ENCODE results near the gene AGBL4.
"Not testable (repeated sequence)": the region's sequence is repeated elsewhere in the genome, so short reads cannot be mapped to it uniquely, and the experiment has no call there.

Gene AGBL4

GRCh38 chr1:49036700-49037099, 987.1 kb downstream of the AGBL4 start:
- DNase-seq (ENCODE audit: low read depth, low spot score) = no peak

DNA sequence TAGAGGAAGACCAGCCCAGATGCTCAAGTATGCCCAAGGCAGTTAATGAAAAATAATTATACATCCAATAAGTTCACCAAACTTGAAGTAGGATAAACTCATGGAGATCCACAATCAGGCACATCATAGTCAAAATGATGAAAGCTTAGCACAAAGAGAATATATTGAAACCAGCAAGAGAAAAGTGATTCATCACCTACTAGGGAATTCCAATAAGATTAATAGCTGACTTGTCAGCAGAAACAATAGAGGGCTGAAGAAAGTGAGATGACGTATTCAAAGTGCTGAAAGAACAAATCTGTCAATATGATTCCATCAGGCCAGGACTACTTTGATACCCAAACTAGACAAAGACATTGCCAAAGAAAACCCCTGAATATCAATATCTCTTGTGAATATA, 995.4 kb downstream of the AGBL4 start:
- DNase-seq (ENCODE audit: low read depth, low spot score) = no peak

DNA sequence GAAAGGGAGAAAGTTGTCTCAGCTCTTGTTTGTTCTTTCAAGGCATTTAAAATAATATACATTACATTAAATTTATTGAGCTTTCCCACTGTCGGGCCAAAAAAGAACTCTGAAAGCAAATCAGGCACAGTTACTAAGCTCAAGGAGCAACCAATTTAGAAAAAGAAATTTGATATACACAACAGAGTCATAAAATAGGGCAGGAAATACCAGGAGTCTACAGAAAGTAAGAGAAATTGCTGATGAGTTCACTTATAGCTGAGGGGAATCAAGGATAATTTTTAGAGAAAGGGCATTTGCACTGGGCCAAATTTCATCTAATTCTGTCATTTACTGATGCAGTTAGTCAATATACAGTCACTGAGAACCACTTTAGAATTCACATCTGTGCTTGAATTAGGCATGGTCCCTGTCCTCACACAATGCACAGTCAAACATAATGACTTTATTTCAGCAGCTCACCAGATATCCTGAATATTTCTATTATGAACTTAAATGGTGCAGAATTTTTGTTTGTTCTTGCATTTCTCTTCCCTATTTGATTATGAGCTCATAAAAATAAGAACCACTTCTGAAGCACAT, 997.4 kb downstream of the AGBL4 start:
- DNase-seq (ENCODE audit: low read depth, low spot score) = no peak

GRCh38 chr1:49016030-49016977, 1007.5 kb downstream of the AGBL4 start:
- DNase-seq (ENCODE audit: low read depth, low spot score) = no peak

- DNase-seq (ENCODE audit: low read depth, low spot score) = no peak
Measured at GRCh38 chr1:49013079-49013478, 1010.7 kb downstream of the AGBL4 start.

DNA sequence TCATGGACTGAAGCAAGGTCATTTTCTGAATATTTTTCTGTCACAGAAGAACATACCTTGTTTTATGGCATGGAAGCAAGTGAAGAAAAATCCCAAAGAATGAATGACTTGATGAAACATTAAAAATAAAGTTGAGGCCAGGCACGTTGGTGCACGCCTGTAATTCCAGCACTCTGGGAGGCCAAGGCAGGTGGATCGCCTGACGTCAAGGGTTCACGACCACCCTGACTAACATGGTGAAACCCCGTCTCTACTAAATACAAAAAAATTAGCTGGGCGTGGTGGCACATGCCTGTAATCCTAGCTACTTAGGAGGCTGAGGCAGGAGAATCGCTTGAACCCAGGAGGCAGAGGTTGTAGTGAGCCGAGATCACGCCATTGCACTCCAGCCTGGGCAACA, 1020.8 kb downstream of the AGBL4 start:
- not testable (repeated sequence) for DNase-seq (ENCODE audit: low read depth, low spot score)

- no peak for DNase-seq (ENCODE audit: low read depth, low spot score)
Measured at GRCh38 chr1:48999321-48999720, 1024.4 kb downstream of the AGBL4 start.

DNA sequence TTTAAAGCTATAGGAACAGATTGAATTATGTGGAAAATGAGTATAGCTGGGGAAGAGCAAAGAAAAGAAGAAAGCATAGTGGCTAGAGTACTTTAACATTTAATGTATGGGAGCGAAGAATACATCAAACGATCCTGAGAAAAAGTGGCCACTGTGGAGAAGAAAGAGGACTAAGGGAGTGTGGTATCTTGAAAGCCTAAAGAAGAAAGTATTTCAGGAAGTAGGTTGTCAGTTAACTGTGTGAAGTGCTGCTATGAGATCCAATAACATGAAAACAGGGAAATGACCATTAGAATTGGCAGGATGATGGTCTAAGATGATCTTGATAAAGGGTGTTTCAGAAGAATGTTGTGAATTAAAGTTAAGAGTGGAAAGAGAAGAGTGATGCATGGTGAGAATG, 1027.4 kb downstream of the AGBL4 start:
- no peak for DNase-seq (ENCODE audit: low read depth, low spot score)

DNA sequence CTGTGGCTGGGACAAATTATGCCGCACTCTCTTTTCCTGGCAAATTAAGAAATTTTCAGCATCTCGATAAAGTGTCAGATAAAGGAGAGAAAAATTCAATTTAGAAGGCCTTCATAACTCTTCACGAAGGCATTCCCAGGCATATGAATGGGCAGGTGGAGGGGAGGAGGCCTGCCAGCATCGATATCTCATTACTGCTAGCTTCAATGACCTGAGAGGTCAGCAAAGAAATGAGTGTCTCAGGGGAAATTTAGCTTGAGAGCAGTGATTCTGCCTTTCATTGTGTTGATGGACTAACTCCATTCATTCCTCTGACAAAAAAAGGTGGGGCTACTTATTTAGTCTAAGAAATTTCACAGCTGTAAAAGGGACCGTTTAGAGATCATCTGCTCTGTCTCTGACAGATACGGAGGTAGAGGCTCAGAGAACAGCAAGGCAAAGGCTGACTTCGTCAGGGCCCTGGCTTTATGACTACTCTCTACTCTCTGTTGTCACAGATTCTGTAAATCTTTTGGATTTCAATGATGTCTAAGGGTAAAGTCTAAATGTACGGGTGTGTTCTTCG, 1035.0 kb downstream of the AGBL4 start:
- DNase-seq (ENCODE audit: low read depth, low spot score) = no peak

GRCh38 chr1:48979940-48980339, 1043.8 kb downstream of the AGBL4 start:
- no peak for DNase-seq (ENCODE audit: low read depth, low spot score)

DNA sequence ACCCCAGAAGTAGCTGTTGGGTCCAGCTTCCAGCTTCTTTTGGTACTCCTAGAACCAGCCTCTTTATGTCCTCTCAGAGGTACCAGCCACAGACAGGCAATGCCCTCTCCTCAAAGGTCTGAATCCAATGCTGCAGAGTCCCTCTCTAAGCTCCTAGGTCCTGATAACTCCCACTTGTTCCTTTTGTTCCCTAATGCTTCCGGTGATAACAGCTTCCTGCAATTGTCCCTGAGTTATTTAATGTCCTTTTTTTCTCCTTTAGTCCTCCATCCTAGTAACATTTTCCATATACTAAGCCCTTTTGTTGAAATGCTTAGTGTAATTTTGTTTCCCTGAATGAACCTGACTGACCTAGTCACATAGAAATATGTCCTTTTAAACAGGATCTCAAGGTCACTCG, 1045.3 kb downstream of the AGBL4 start:
- DNase-seq (ENCODE audit: low read depth, low spot score) = no peak

GRCh38 chr1:48977273-48977672, 1046.5 kb downstream of the AGBL4 start:
- DNase-seq (ENCODE audit: low read depth, low spot score) = no peak

GRCh38 chr1:48969971-48970370, 1053.8 kb downstream of the AGBL4 start:
- DNase-seq (ENCODE audit: low read depth, low spot score) = no peak

- DNase-seq (ENCODE audit: low read depth, low spot score) = no peak
Measured at GRCh38 chr1:48967318-48967717, 1056.4 kb downstream of the AGBL4 start.

GRCh38 chr1:48966583-48966982, 1057.2 kb downstream of the AGBL4 start:
- DNase-seq (ENCODE audit: low read depth, low spot score) = no peak

- DNase-seq (ENCODE audit: low read depth, low spot score) = no peak
Measured at GRCh38 chr1:48960320-48960719, 1063.4 kb downstream of the AGBL4 start.

GRCh38 chr1:48955774-48956173, 1068.0 kb downstream of the AGBL4 start:
- no peak for DNase-seq (ENCODE audit: low read depth, low spot score)

DNA sequence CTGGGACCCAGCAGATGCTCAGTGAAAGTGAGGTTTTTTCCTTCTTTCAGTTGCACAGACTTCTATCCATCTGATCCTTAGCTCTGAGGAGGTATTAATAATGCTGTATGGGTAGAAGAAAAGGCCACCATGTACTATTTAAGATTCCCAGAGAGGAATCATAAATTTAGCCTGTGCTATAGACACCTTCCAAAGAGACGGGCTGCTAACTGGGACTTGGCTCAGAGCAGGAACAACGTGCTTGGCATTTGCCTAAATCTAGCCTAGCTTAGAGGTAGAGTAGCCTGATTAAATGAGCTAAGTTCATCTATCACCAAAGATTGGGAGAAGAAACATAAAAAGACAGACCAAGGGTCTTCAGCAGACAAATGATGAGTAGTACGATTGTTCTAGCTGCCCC, 1070.1 kb downstream of the AGBL4 start:
- DNase-seq (ENCODE audit: low read depth, low spot score) = no peak

- DNase-seq (ENCODE audit: low read depth, low spot score) = no peak
Measured at GRCh38 chr1:48948562-48948961, 1075.2 kb downstream of the AGBL4 start.

GRCh38 chr1:48947761-48948537, 1075.8 kb downstream of the AGBL4 start:
- DNase-seq (ENCODE audit: low read depth, low spot score) = no peak

DNA sequence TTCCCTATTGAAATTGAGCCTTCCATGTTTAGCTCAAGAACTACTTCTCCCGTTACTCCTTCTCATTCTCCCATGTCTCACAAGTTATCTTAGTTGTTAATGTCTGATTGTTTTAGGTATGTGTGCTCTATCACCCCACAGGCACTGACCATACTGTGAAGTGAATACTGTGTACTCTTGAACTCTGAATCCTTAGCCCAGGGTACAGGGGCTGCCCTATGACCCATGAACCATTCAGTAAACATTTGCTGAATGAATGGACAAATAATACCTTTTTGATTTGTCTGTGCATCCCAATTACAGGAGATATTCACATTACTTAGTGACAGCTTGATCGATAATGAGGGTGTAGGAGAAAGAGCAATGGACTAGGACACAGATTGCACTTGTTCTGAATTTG, 1077.7 kb downstream of the AGBL4 start:
- DNase-seq (ENCODE audit: low read depth, low spot score) = no peak

DNA sequence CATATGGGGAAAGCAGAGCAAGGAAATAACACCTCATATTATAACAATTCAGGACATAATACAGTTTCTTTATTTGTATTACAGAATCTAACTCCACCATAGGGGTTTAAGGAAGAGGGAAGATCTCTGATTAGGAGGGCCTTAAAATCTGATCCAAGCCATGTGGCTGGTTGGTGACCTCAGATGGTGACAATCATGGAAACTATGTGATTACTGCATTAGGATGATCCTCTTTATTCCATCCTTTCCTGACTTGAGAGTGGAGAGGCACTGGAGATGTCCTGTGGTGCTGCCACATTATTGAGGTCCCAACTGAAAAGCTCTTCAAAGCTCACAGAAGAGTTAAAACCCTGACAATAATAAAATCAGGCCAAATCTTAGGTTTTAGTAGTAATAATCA, 1078.9 kb downstream of the AGBL4 start:
- DNase-seq (ENCODE audit: low read depth, low spot score) = no peak

All from activated CD4-positive, CD25-positive, alpha-beta regulatory T cell treated with anti-CD3 and anti-CD28 coated beads, Interleukin-2, amount 50 U/mL, for 16 hours (primary cell).